ENCODE measurements around the gene TECPR1. TPM values are rescaled to one million over a fixed set of nuclear protein-coding genes. Genes with fewer than 3 reads are reported as not detected.

The TECPR1 gene
- total RNA-seq, 1 experiment from 2014 or later: 21.5 TPM

- DNase-seq (ENCODE audit: low spot score) (no peak), ATAC-seq (no peak)
- Mint-ChIP-seq H3K4me1 (peaks cover 15% of the 10 kb centered on the region), H3K27me3 (ENCODE audit: low read depth) (no peaks in the 10 kb centered on the region), H3K4me3 (no peak overlapping the region), H3K27ac (no peak overlapping the region), H3K9me3 (no peaks in the 10 kb centered on the region), H3K36me3 (peaks cover 16% of the 10 kb centered on the region; the same call in 1 of the 2 replicates)
- TF ChIP-seq ZMAT4 (CRISPR knock-in tag; IDR thresholded peaks at IDR 0.05) (no peak), ATF3 (CRISPR knock-in tag; conservative IDR thresholded peaks at IDR 0.05) (no peak), ZNF532 (CRISPR knock-in tag; IDR thresholded peaks at IDR 0.05; ENCODE audit: borderline replicate concordance) (no peak), SOX15 (CRISPR knock-in tag; IDR thresholded peaks at IDR 0.05) (no peak), ZNF121 (CRISPR knock-in tag; IDR thresholded peaks at IDR 0.05) (no peak), ELF4 (CRISPR knock-in tag; IDR thresholded peaks at IDR 0.05; ENCODE audit: low read depth) (no peak), MAX (CRISPR knock-in tag; IDR thresholded peaks at IDR 0.05) (no peak), STAT6 (CRISPR knock-in tag; conservative IDR thresholded peaks at IDR 0.05; ENCODE audit: low read depth) (no peak), ZNF416 (CRISPR knock-in tag; IDR thresholded peaks at IDR 0.05) (no peak), FOXP4 (CRISPR knock-in tag; IDR thresholded peaks at IDR 0.05) (no peak), CDX4 (CRISPR knock-in tag; IDR thresholded peaks at IDR 0.05; ENCODE audit: borderline replicate concordance) (no peak), RELA (CRISPR knock-in tag; IDR thresholded peaks at IDR 0.05; ENCODE audit: borderline replicate concordance) (no peak), JUN (CRISPR knock-in tag; IDR thresholded peaks at IDR 0.05) (no peak), HMGA2 (CRISPR knock-in tag; IDR thresholded peaks at IDR 0.05) (no peak), ZNF232 (CRISPR knock-in tag; IDR thresholded peaks at IDR 0.05) (no peak), ZNF425 (CRISPR knock-in tag; conservative IDR thresholded peaks at IDR 0.05) (no peak)
- ChIA-PET CTCF (interaction anchor here (1.7 to 4.1 kb wide), 2 partner anchors 10 to 153 kb away, joined by 6 to 19 read pairs; no protein-coding TSS in a partner anchor), POLR2A (no interaction called here)
Measured at GRCh38 chr7:98175260-98175940, 76.6 kb downstream of the TECPR1 start.
